H1 (cell line): ENCODE results near the gene TBP. TPM values are rescaled to one million over a fixed set of nuclear protein-coding genes. Genes with fewer than 3 reads are reported as not detected.

Experiments
- CTCF ChIA-PET: fragments of 300-600 bp; sonication (Branson Sonifier 250); formaldehyde crosslinking; loops from one replicate; lab custom pipeline; 2021; ENCODE audit not compliant: partially characterized antibody; lab: Charles Lee
- POLR2A ChIA-PET: fragments of 300-600 bp; sonication (Branson Sonifier 250); formaldehyde crosslinking; loops from one replicate; lab custom pipeline; 2021; ENCODE audit warnings: inconsistent platforms; ENCODE audit not compliant: partially characterized antibody; lab: Charles Lee
- DNase-seq, 2 experiments: peaks; one replicate each; pipeline versions ENCODE4 v3.0.0 to v3.0.0-alpha.2; 2010 to 2022; ENCODE audit warnings: low spot score in 2 of 2, low read depth in 1 of 2, mixed read lengths in 1 of 2
- FAIRE-seq: peaks from 2 replicates; lab custom pipeline; 2011; peaks lifted over from hg19 to GRCh38; lab: Jason Lieb, UNC
- H2AFZ ChIP-seq: 2 replicates; pipeline ENCODE4 v1.8.1; 2012; ENCODE audit warnings: low read length, inconsistent platforms
- H2AK5ac ChIP-seq: 2 replicates; pipeline ENCODE4 v1.6.1; 2013; ENCODE audit warnings: low read depth, low read length
- H2BK120ac ChIP-seq: replicated peaks from 2 replicates; pipeline ENCODE3; 2013; ENCODE audit warnings: low read depth, low read length, inconsistent platforms
- H2BK12ac ChIP-seq: 2 replicates; pipeline ENCODE4 v1.6.1; 2013; ENCODE audit warnings: low read depth, low read length
- H2BK15ac ChIP-seq: 2 replicates; pipeline ENCODE4 v1.6.1; 2013; ENCODE audit warnings: low read length
- H2BK20ac ChIP-seq: 2 replicates; pipeline ENCODE4 v1.6.1; 2013; ENCODE audit warnings: low read length
- H2BK5ac ChIP-seq: 2 replicates; pipeline ENCODE4 v1.6.1; 2013; ENCODE audit warnings: low read depth, low read length
- H3K14ac ChIP-seq: 2 replicates; pipeline ENCODE4 v1.6.1; 2013; ENCODE audit warnings: inconsistent platforms; ENCODE audit not compliant: insufficient read length
- H3K18ac ChIP-seq: 2 replicates; pipeline ENCODE4 v1.6.1; 2013; ENCODE audit warnings: low read length; ENCODE audit errors: extremely low read depth
- H3K23ac ChIP-seq: 2 replicates; pipeline ENCODE4 v1.6.1; 2013; ENCODE audit warnings: inconsistent platforms; ENCODE audit not compliant: insufficient read length
- H3K23me2 ChIP-seq: 2 replicates; pipeline ENCODE4 v1.6.1; 2013; ENCODE audit warnings: low read depth, low read length
- H3K27ac ChIP-seq: 2 replicates; pipeline ENCODE4 v1.6.1; 2011; ENCODE audit warnings: low read depth, low read length, inconsistent platforms
- H3K27me3 ChIP-seq, 4 experiments: replicated peaks in 1 of 4; 1 replicate in 1 of 4; 2 replicates in 3 of 4; pipeline versions ENCODE4 v1.6.1 to v1.8.1; 2011 to 2013; ENCODE audit warnings: low read length in 3 of 4, mild to moderate bottlenecking in 3 of 4, inconsistent platforms in 2 of 4, mixed read lengths in 2 of 4, moderate library complexity in 1 of 4; ENCODE audit not compliant: control insufficient read depth in 3 of 4, insufficient read depth in 3 of 4; ENCODE audit errors: extremely low read depth in 1 of 4
- H3K36me3 ChIP-seq, 4 experiments: 2 replicates each; pipeline versions ENCODE4 v1.6.1 to v1.8.1; 2011 to 2013; ENCODE audit warnings: mild to moderate bottlenecking in 4 of 4, low read length in 3 of 4, moderate library complexity in 2 of 4, control low read depth in 1 of 4, inconsistent platforms in 1 of 4; ENCODE audit not compliant: insufficient read depth in 4 of 4, control insufficient read depth in 2 of 4
- H3K4ac ChIP-seq: replicated peaks from 2 replicates; pipeline ENCODE3; 2013; ENCODE audit warnings: low read length, low read depth, mixed read lengths, inconsistent platforms; ENCODE audit not compliant: insufficient read length
- H3K4me1 ChIP-seq, 4 experiments: replicated peaks in 1 of 4; 1 replicate in 1 of 4; 2 replicates in 3 of 4; pipeline versions ENCODE4 v1.6.1 to v1.8.1; 2011 to 2013; ENCODE audit warnings: low read length in 3 of 4, inconsistent platforms in 2 of 4, mixed read lengths in 1 of 4; ENCODE audit not compliant: insufficient read depth in 4 of 4, control insufficient read depth in 3 of 4
- H3K4me2 ChIP-seq, 2 experiments: 2 replicates each; pipeline versions ENCODE4 v1.6.1 to v1.8.1; 2011 to 2013; ENCODE audit warnings: low read depth in 2 of 2, low read length in 2 of 2, control low read depth in 1 of 2, inconsistent platforms in 1 of 2, mild to moderate bottlenecking in 1 of 2; ENCODE audit not compliant: insufficient read depth in 1 of 2
- H3K4me3 ChIP-seq, 4 experiments: fragments of 200-600, 300-600 bp in 1 of 4; sonication (generic), shearing (Covaris generic), sonication (Bioruptor Twin) in 1 of 4; 2 replicates each; pipeline versions ENCODE4 v1.5.1 to v1.8.1; 2011 to 2016; ENCODE audit warnings: low read length in 4 of 4, low read depth in 3 of 4, control low read depth in 2 of 4, inconsistent platforms in 2 of 4, mild to moderate bottlenecking in 2 of 4, mixed read lengths in 1 of 4, moderate library complexity in 1 of 4; ENCODE audit not compliant: insufficient read depth in 2 of 4; ENCODE audit errors: extremely low read depth in 1 of 4
- H3K56ac ChIP-seq: replicated peaks from 2 replicates; pipeline ENCODE3; 2013; ENCODE audit warnings: low read depth, mild to moderate bottlenecking, mixed read lengths, low read length, inconsistent platforms; ENCODE audit not compliant: insufficient read length
- H3K79me1 ChIP-seq: 2 replicates; pipeline ENCODE4 v1.6.1; 2013; ENCODE audit warnings: low read depth, low read length, control low read depth
- H3K79me2 ChIP-seq, 2 experiments: 2 replicates each; pipeline versions ENCODE4 v1.6.1 to v1.8.1; 2012 to 2013; ENCODE audit warnings: low read length in 2 of 2, mild to moderate bottlenecking in 2 of 2, inconsistent platforms in 1 of 2; ENCODE audit not compliant: insufficient read depth in 2 of 2, control insufficient read depth in 1 of 2
- H3K9ac ChIP-seq, 4 experiments: replicated peaks in 1 of 4; 1 replicate in 1 of 4; 2 replicates in 3 of 4; pipeline versions ENCODE4 v1.6.1 to v1.8.1; 2011 to 2013; ENCODE audit warnings: low read depth in 3 of 4, low read length in 3 of 4, control low read depth in 2 of 4, mild to moderate bottlenecking in 2 of 4, moderate library complexity in 2 of 4, inconsistent platforms in 1 of 4; ENCODE audit errors: extremely low read depth in 1 of 4
- H3K9me3 ChIP-seq, 2 experiments: 2 replicates each; pipeline versions ENCODE4 v1.6.1 to v1.8.1; 2012 to 2013; ENCODE audit warnings: mild to moderate bottlenecking in 2 of 2, moderate library complexity in 2 of 2, control low read depth in 1 of 2, inconsistent platforms in 1 of 2, low read depth in 1 of 2, low read length in 1 of 2, mixed read lengths in 1 of 2; ENCODE audit not compliant: insufficient read depth in 2 of 2
- H4K20me1 ChIP-seq, 2 experiments: replicated peaks in 1 of 2; 2 replicates each; pipeline versions ENCODE3 to v1.8.1; 2011 to 2013; ENCODE audit warnings: inconsistent platforms in 2 of 2, low read length in 2 of 2, mild to moderate bottlenecking in 1 of 2; ENCODE audit not compliant: insufficient read depth in 2 of 2, control insufficient read depth in 1 of 2
- H4K5ac ChIP-seq: 2 replicates; pipeline ENCODE4 v1.6.1; 2013; ENCODE audit warnings: low read length, low read depth, mixed read lengths, inconsistent platforms; ENCODE audit not compliant: insufficient read length
- H4K8ac ChIP-seq: 2 replicates; pipeline ENCODE4 v1.8.0; 2013; ENCODE audit warnings: mild to moderate bottlenecking, moderate library complexity, low read length, inconsistent platforms; ENCODE audit not compliant: insufficient read depth; ENCODE audit errors: extremely low read depth
- H4K91ac ChIP-seq: replicated peaks from 2 replicates; pipeline ENCODE3; 2013; ENCODE audit warnings: low read length, mixed read lengths, inconsistent platforms; ENCODE audit not compliant: insufficient read length
- BCL11A ChIP-seq, 2 experiments: IDR thresholded peaks; one replicate each; pipeline ENCODE4 v1.6.1; 2011; ENCODE audit warnings: low read depth in 2 of 2, low read length in 2 of 2, mild to moderate bottlenecking in 2 of 2
- BRCA1 ChIP-seq: IDR thresholded peaks from 2 replicates; pipeline ENCODE4 v1.6.1; 2012; ENCODE audit warnings: low read depth, low read length, improper control_type of control experiment
- CHD1 ChIP-seq: IDR thresholded peaks from 2 replicates; pipeline ENCODE4 v1.6.1; 2012; ENCODE audit warnings: low read depth, low read length, improper control_type of control experiment
- CREB1 ChIP-seq: IDR thresholded peaks from 2 replicates; pipeline ENCODE4 v1.6.1; 2012; ENCODE audit warnings: inconsistent platforms
- KDM4A ChIP-seq: IDR thresholded peaks from one replicate; pipeline ENCODE4 v1.7.1; 2012; ENCODE audit warnings: low read depth, mild to moderate bottlenecking, moderate library complexity, low read length, inconsistent platforms; ENCODE audit not compliant: severe bottlenecking
- NANOG ChIP-seq: IDR thresholded peaks from 2 replicates; pipeline ENCODE4 v1.6.1; 2011; ENCODE audit warnings: low read length, low read depth, mild to moderate bottlenecking, inconsistent platforms; ENCODE audit not compliant: insufficient read depth, poor library complexity, severe bottlenecking
- SP1 ChIP-seq: IDR thresholded peaks from 2 replicates; pipeline ENCODE4 v1.6.1; 2011; ENCODE audit warnings: low read depth, low read length
- SUZ12 ChIP-seq: fragments of 200-600 bp; sonication (generic); IDR thresholded peaks from 2 replicates; pipeline ENCODE4 v1.6.1; 2012; ENCODE audit warnings: mild to moderate bottlenecking, inconsistent platforms, low read length, moderate library complexity, mixed read lengths
- TCF12 ChIP-seq: IDR thresholded peaks from 2 replicates; pipeline ENCODE4 v1.6.1; 2011; ENCODE audit warnings: low read depth, mild to moderate bottlenecking, low read length
- TEAD4 ChIP-seq: IDR thresholded peaks from 2 replicates; pipeline ENCODE4 v1.6.1; 2012; ENCODE audit warnings: low read depth, low read length, inconsistent platforms, mixed read lengths
- USF2 ChIP-seq: IDR thresholded peaks from 2 replicates; pipeline ENCODE4 v1.6.1; 2011; ENCODE audit warnings: low read length, improper control_type of control experiment
- ZNF274 ChIP-seq: IDR thresholded peaks from 2 replicates; pipeline ENCODE4 v1.7.0; 2012; ENCODE audit warnings: low read length, borderline replicate concordance; ENCODE audit errors: extremely low read depth
- WGBS, 2 experiments: shearing (Covaris generic) in 1 of 2; methylation state at CpG; one replicate each; pipeline versions ENCODE4 v1.1.6 to v1.1.7; 2013 to 2015; ENCODE audit warnings: low lambda C conversion rate in 2 of 2, mixed read lengths in 2 of 2, inconsistent platforms in 1 of 2, low coverage in 1 of 2, missing lambda C conversion rate in 1 of 2; ENCODE audit not compliant: insufficient replicate concordance in 2 of 2, insufficient coverage in 1 of 2, insufficient read length in 1 of 2; ENCODE audit errors: extremely low coverage in 1 of 2, missing lambda C conversion rate in 1 of 2; 5-methylcytosine and 5-hydroxymethylcytosine counted together
- polyA plus RNA-seq, 7 experiments: library from polyadenylated mRNA; depleted of rRNA in 3 of 7; stranded (reverse) in 5 of 7; unstranded in 2 of 7; fragments of >200 nt in 5 of 7; fragments of 200-250 nt in 2 of 7; gene quantifications; 1 replicate in 5 of 7; 2 replicates in 1 of 7; 4 replicates in 1 of 7; pipeline versions ENCODE4 v1.2.1 to v1.2.3, GENCODE V29; 2011 to 2013; ENCODE audit warnings: missing spikeins in 2 of 7, mixed read lengths in 2 of 7
- total RNA-seq: library from RNA; stranded (reverse); fragmentation: NEBNext Ultra II Directional; extraction: Animal tissue kit (Norgen Biotek cat#: 25700); gene quantifications from 2 replicates; pipeline ENCODE4 v1.2.1, GENCODE V29; 2021

TBP gene
- total and polyA plus RNA-seq, 2 of the 8 experiments (the other 6 are each of a cell fraction or from before 2014, with no cell fraction given), result 17.2 to 20.9 TPM

GRCh38 chr6:170542031-170542719 is 12.0 kb upstream of the TBP start:
- Histone ChIP-seq H2BK15ac (no peak overlapping the region), H3K79me1 (peaks cover 2% of the 10 kb centered on the region; the same call in 1 of the 2 replicates), H3K23ac (no peak overlapping the region), H4K20me1 (peaks cover 2 to 8% of the 10 kb centered on the region in 2 experiments), H3K27ac (no peak overlapping the region), H3K14ac (no peak overlapping the region), H3K4me1 (no peaks in the 10 kb centered on the region), H3K27me3 (no peaks in the 10 kb centered on the region), H3K79me2 (peaks cover 0 to 41% of the 10 kb centered on the region in 2 experiments; a peak in 2 of 4 replicates), H3K18ac (no peak overlapping the region), H3K56ac (no peak overlapping the region), H4K91ac (no peak overlapping the region), H4K5ac (no peak overlapping the region), H2BK20ac (no peak overlapping the region), H3K4me3 (no peak overlapping the region), H3K9me3 (no peaks in the 10 kb centered on the region), H3K23me2 (no peaks in the 10 kb centered on the region), H2AK5ac (no peak overlapping the region)
- DNase-seq, result no peak
- ChIA-PET POLR2A (interaction anchor here (1.0 to 1.5 kb wide), 4 partner anchors 10 to 12 kb away, joined by 3 to 6 read pairs (median 4); partner anchors contain the start of gene PSMB1), CTCF (interaction anchor here (0.6 to 1.3 kb wide), 2 partner anchors 11 to 157 kb away, joined by 3 to 7 read pairs; no protein-coding TSS in a partner anchor)
- WGBS, 2 experiments, result 92% methylated on average over 10 of the region's 10 CpGs; no CpG with 5 or more reads in 1 of the 2 experiments
- no peak for FAIRE-seq
- TF ChIP-seq SP1 (no peak), BCL11A (IDR thresholded peaks at IDR 0.05; ENCODE audit: low read depth in 2 of 2, low read length in 2 of 2) (no peak), TEAD4 (no peak), CREB1 (no peak), SUZ12 (no peak), CHD1 (no peak), KDM4A (no peak), TCF12 (no peak), ZNF274 (no peak), BRCA1 (no peak), NANOG (no peak), USF2 (no peak)
- TF ChIP-seq, all 59 proteins: peak for 0
- Histone ChIP-seq H2BK12ac (no peak overlapping the region), H2BK120ac (no peak overlapping the region), H2AFZ (no peak overlapping the region), H3K36me3 (peaks cover 32 to 80% (median 57%) of the 10 kb centered on the region in 4 experiments), H3K4me2 (no peak overlapping the region), H4K8ac (no peak overlapping the region), H3K4ac (no peak overlapping the region), H3K9ac (no peak overlapping the region), H2BK5ac (no peak overlapping the region)
